ENCODE data around the gene PIH1D2. TPM values are rescaled to one million over a fixed set of nuclear protein-coding genes. Genes with fewer than 3 reads are reported as not detected.

The PIH1D2 gene
- total and polyA plus RNA-seq, 2 donors (not counting 3 experiments of a cell fraction or from before 2014, with no cell fraction given): 0.51 to 1.3 TPM

- intact Hi-C loops (cut with micrococcal nuclease) (no loop called here), dilution Hi-C loops (cut with MboI; ENCODE audit: extremely low pct_ligation_motif_present, low sequenced_read_pairs) (no loop called here)
- H3K27me3 ChIP-seq (ENCODE audit: control insufficient read depth in 2 of 2, insufficient read depth in 2 of 2, low read length in 2 of 2): no peaks in the 10 kb centered on the region
- FAIRE-seq: no peak
- POLR2A ChIA-PET: no interaction called here
- H3K4me3 ChIP-seq (replicated peaks in 1 of 3; ENCODE audit: insufficient read depth in 1 of 3, low read depth in 1 of 3, low read length in 3 of 3): no peak overlapping the region
- no peaks in the 10 kb centered on the region for H3K79me2 ChIP-seq (ENCODE audit: control insufficient read depth, insufficient read depth, low read length)
- no peaks in the 10 kb centered on the region for H3K9me3 ChIP-seq (replicated peaks; ENCODE audit: control insufficient read depth, insufficient read depth, low read length)
- no peaks in the 10 kb centered on the region for H3K9me1 ChIP-seq (replicated peaks; ENCODE audit: control insufficient read depth, extremely low read depth, insufficient read depth, low read length)
- H2AFZ ChIP-seq (ENCODE audit: low read depth, low read length): no peak overlapping the region
- TF ChIP-seq, protein P1, sequence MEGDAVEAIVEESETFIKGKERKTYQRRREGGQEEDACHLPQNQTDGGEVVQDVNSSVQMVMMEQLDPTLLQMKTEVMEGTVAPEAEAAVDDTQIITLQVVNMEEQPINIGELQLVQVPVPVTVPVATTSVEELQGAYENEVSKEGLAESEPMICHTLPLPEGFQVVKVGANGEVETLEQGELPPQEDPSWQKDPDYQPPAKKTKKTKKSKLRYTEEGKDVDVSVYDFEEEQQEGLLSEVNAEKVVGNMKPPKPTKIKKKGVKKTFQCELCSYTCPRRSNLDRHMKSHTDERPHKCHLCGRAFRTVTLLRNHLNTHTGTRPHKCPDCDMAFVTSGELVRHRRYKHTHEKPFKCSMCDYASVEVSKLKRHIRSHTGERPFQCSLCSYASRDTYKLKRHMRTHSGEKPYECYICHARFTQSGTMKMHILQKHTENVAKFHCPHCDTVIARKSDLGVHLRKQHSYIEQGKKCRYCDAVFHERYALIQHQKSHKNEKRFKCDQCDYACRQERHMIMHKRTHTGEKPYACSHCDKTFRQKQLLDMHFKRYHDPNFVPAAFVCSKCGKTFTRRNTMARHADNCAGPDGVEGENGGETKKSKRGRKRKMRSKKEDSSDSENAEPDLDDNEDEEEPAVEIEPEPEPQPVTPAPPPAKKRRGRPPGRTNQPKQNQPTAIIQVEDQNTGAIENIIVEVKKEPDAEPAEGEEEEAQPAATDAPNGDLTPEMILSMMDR (IDR thresholded peaks at IDR 0.05; ENCODE audit: extremely low read depth in 1 of 2, insufficient read depth in 1 of 2, low read depth in 1 of 2, low read length in 2 of 2): no peak
- TF ChIP-seq GATA2 (IDR thresholded peaks at IDR 0.05; ENCODE audit: insufficient read depth, insufficient read length, low read depth, low read length) (no peak), FOS (IDR thresholded peaks at IDR 0.05; ENCODE audit: borderline replicate concordance, insufficient read depth, low read length) (no peak), MYC (IDR thresholded peaks at IDR 0.05; ENCODE audit: low read depth, low read length) (no peak), JUN (IDR thresholded peaks at IDR 0.05; ENCODE audit: borderline replicate concordance, insufficient read depth, insufficient read length, low read depth) (no peak), POLR2AphosphoS5 (IDR thresholded peaks at IDR 0.05; ENCODE audit: insufficient read depth, low read depth, low read length) (no peak), EZH2 (IDR thresholded peaks at IDR 0.05; ENCODE audit: borderline replicate concordance, low read depth, low read length, severe bottlenecking) (no peak), POLR2A (IDR thresholded peaks at IDR 0.05; ENCODE audit: low read depth, low read length) (no peak)
- TF ChIP-seq, protein P2, sequence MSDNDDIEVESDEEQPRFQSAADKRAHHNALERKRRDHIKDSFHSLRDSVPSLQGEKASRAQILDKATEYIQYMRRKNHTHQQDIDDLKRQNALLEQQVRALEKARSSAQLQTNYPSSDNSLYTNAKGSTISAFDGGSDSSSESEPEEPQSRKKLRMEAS (IDR thresholded peaks at IDR 0.05; ENCODE audit: insufficient read depth, insufficient read length): no peak
- no peak overlapping the region for H3K27ac ChIP-seq (ENCODE audit: insufficient read depth, low read depth, low read length)
- H4K20me1 ChIP-seq (replicated peaks; ENCODE audit: control insufficient read depth, extremely low read depth, insufficient read depth, low read length): no peaks in the 10 kb centered on the region
- H3K9ac ChIP-seq (replicated peaks; ENCODE audit: extremely low read depth, insufficient read depth, low read length): no peak overlapping the region
- no peaks in the 10 kb centered on the region for H3K4me1 ChIP-seq (ENCODE audit: control insufficient read depth, extremely low read depth, insufficient read depth, low read length)
- no peak overlapping the region for H3K4me2 ChIP-seq (ENCODE audit: insufficient read depth, low read length)
- no TSS peak for BruUV-seq (replicated peaks)
- CTCF ChIA-PET: no interaction called here
- no peak for DNase-seq (ENCODE audit: low read depth, low spot score)
- H3K36me3 ChIP-seq (ENCODE audit: control insufficient read depth in 2 of 2, extremely low read depth in 1 of 2, insufficient read depth in 2 of 2, low read length in 2 of 2): peaks cover 20 to 23% of the 10 kb centered on the region in 2 experiments
Measured at GRCh38 chr11:112033902-112034301, 39.9 kb downstream of the PIH1D2 start.

Measured in endothelial cell of umbilical vein (primary cell).